OCI-LY3 (cell line): ENCODE measurements around the gene NACAD.

Experiments
- H2AFZ ChIP-seq: fragments of 200-600, 300-600 bp; shearing (Covaris generic); 2 replicates; pipeline ENCODE4 v1.6.0; 2014; ENCODE audit warnings: antibody characterized with exemption, low read depth, low read length
- H3K27ac ChIP-seq: fragments of 200-600, 300-600 bp; sonication (generic); 2 replicates; pipeline ENCODE4 v1.5.1; 2014; ENCODE audit warnings: mild to moderate bottlenecking, low read length, moderate library complexity, mixed read lengths
- H3K27me3 ChIP-seq: fragments of 200-600, 300-600 bp; sonication (generic); 2 replicates; pipeline ENCODE4 v1.6.1; 2014; ENCODE audit warnings: low read depth, low read length, mixed read lengths
- H3K36me3 ChIP-seq: fragments of 200-600, 300-600 bp; sonication (generic); replicated peaks from 2 replicates; pipeline ENCODE3; 2014; ENCODE audit warnings: low read depth, low read length, mixed read lengths
- H3K4me1 ChIP-seq: fragments of 300-600, 200-600 bp; sonication (generic); 2 replicates; pipeline ENCODE4 v1.6.1; 2014; ENCODE audit warnings: low read length, mixed read lengths
- H3K4me2 ChIP-seq: fragments of 200-600, 300-600 bp; sonication (generic); 2 replicates; pipeline ENCODE4 v1.6.1; 2014; ENCODE audit warnings: low read length, mixed read lengths
- H3K4me3 ChIP-seq: fragments of 300-600, 200-600 bp; sonication (generic); 2 replicates; pipeline ENCODE4 v1.5.1; 2014; ENCODE audit warnings: antibody characterized with exemption, mild to moderate bottlenecking, low read length, moderate library complexity
- H3K79me2 ChIP-seq: fragments of 300-600, 200-600 bp; shearing (Covaris generic); 2 replicates; pipeline ENCODE4 v1.6.1; 2014; ENCODE audit warnings: mild to moderate bottlenecking, low read length, mixed read lengths
- H3K9ac ChIP-seq: fragments of 300-600, 200-600 bp; shearing (Covaris generic); 2 replicates; pipeline ENCODE4 v1.6.0; 2014; ENCODE audit warnings: mild to moderate bottlenecking, low read length, moderate library complexity
- H3K9me3 ChIP-seq: fragments of 200-600, 300-600 bp; shearing (Covaris generic); 2 replicates; pipeline ENCODE4 v1.6.1; 2014; ENCODE audit warnings: low read length, mixed read lengths; ENCODE audit not compliant: insufficient read depth
- H4K20me1 ChIP-seq: fragments of 200-600, 300-600 bp; sonication (generic); 2 replicates; pipeline ENCODE4 v1.6.1; 2016; ENCODE audit warnings: low read length, mixed read lengths; ENCODE audit not compliant: insufficient read depth
- CTCF ChIP-seq: fragments of 200-600, 300-600 bp; sonication (generic); IDR thresholded peaks from 2 replicates; pipeline ENCODE4 v1.5.1; 2014; ENCODE audit warnings: antibody characterized with exemption, low read length, low read depth
- EZH2phosphoT487 ChIP-seq: fragments of 200-600 bp; shearing (Covaris generic); IDR thresholded peaks from 2 replicates; pipeline ENCODE4 v1.6.1; 2018; ENCODE audit warnings: antibody characterized with exemption, mixed run types, low read depth

The NACAD gene

GRCh38 chr7:45048748-45049147 is 40.0 kb downstream of the NACAD start:
- TF ChIP-seq EZH2phosphoT487 (no peak), CTCF (no peak)
- no peak overlapping the region for H3K4me3 ChIP-seq
- no peak overlapping the region for H2AFZ ChIP-seq
- peaks cover 4% of the 10 kb centered on the region for H3K4me1 ChIP-seq
- H4K20me1 ChIP-seq = peaks cover 9% of the 10 kb centered on the region; the same call in 1 of the 2 replicates
- no peaks in the 10 kb centered on the region for H3K27me3 ChIP-seq
- H3K9ac ChIP-seq = no peak overlapping the region
- peaks cover 6% of the 10 kb centered on the region for H3K36me3 ChIP-seq
- no peaks in the 10 kb centered on the region for H3K9me3 ChIP-seq
- no peak overlapping the region for H3K4me2 ChIP-seq
- H3K27ac ChIP-seq = no peak overlapping the region
- no peaks in the 10 kb centered on the region for H3K79me2 ChIP-seq

- Histone ChIP-seq H4K20me1 (no peaks in the 10 kb centered on the region), H3K27ac (no peak overlapping the region), H2AFZ (no peak overlapping the region), H3K9ac (no peak overlapping the region), H3K9me3 (no peaks in the 10 kb centered on the region), H3K27me3 (no peaks in the 10 kb centered on the region), H3K4me3 (no peak overlapping the region), H3K4me1 (peaks cover 4% of the 10 kb centered on the region), H3K79me2 (no peaks in the 10 kb centered on the region), H3K4me2 (no peak overlapping the region), H3K36me3 (peaks cover 10% of the 10 kb centered on the region)
- TF ChIP-seq CTCF (no peak), EZH2phosphoT487 (no peak)
Observed at GRCh38 chr7:45044338-45044737, 44.4 kb downstream of the NACAD start.

- Histone ChIP-seq H3K27me3 (no peaks in the 10 kb centered on the region), H3K4me3 (no peak overlapping the region), H2AFZ (no peak overlapping the region), H3K36me3 (peaks cover 10% of the 10 kb centered on the region), H3K4me1 (no peaks in the 10 kb centered on the region), H3K4me2 (no peak overlapping the region), H3K9me3 (no peaks in the 10 kb centered on the region), H3K9ac (no peak overlapping the region), H3K79me2 (peaks cover 14% of the 10 kb centered on the region), H4K20me1 (peaks cover 25% of the 10 kb centered on the region), H3K27ac (no peak overlapping the region)
- no peak for TF ChIP-seq CTCF
- no peak for TF ChIP-seq EZH2phosphoT487
Observed at GRCh38 chr7:45039106-45039505, 49.7 kb downstream of the NACAD start.

GRCh38 chr7:45037876-45038275 is 50.9 kb downstream of the NACAD start:
- no peaks in the 10 kb centered on the region for H3K4me1 ChIP-seq
- H3K9me3 ChIP-seq = no peaks in the 10 kb centered on the region
- H3K4me3 ChIP-seq = no peak overlapping the region
- H3K79me2 ChIP-seq = peaks cover 14% of the 10 kb centered on the region
- no peaks in the 10 kb centered on the region for H3K27me3 ChIP-seq
- peaks cover 14% of the 10 kb centered on the region for H3K36me3 ChIP-seq
- no peak overlapping the region for H3K9ac ChIP-seq
- no peak overlapping the region for H3K27ac ChIP-seq
- H4K20me1 ChIP-seq = peaks cover 30% of the 10 kb centered on the region
- H3K4me2 ChIP-seq = no peak overlapping the region
- TF ChIP-seq CTCF = no peak
- no peak for TF ChIP-seq EZH2phosphoT487
- H2AFZ ChIP-seq = no peak overlapping the region
